HepG2 (cell line): ENCODE data around the gene MYADML2. TPM values are rescaled to one million over a fixed set of nuclear protein-coding genes. Genes with fewer than 3 reads are reported as not detected.

Experiments
- CHD4 ChIP-seq: fragments of 200-600 bp; sonication (generic); IDR thresholded peaks from 2 replicates; pipeline ENCODE4 v1.7.0; 2017; ENCODE audit warnings: mild to moderate bottlenecking, low read length, borderline replicate concordance
- ETV5 ChIP-seq: IDR thresholded peaks from 2 replicates; pipeline ENCODE4 v1.6.1; 2018; ENCODE audit warnings: missing biosample characterization, missing genetic modification reagents, inconsistent platforms, borderline replicate concordance
- GPBP1L1 ChIP-seq: sonication (generic); formaldehyde crosslinking; IDR thresholded peaks from 2 replicates; pipeline ENCODE4 v1.5.0; 2020; ENCODE audit warnings: mild to moderate bottlenecking, missing genetic modification reagents
- HNRNPH1 ChIP-seq: fragments of 200-400 bp; formaldehyde crosslinking; optimal IDR thresholded peaks from 2 replicates; pipeline ENCODE3; 2017; ENCODE audit warnings: mild to moderate bottlenecking, low read depth, low read length
- MAFK ChIP-seq, 2 experiments: IDR thresholded peaks in 1 of 2; conservative IDR thresholded peaks in 1 of 2; 2 replicates each; pipeline ENCODE4 v1.6.1; 2011; ENCODE audit warnings: improper control_type of control experiment in 2 of 2, low read length in 2 of 2
- MAZ ChIP-seq, 2 experiments: sonication (generic) in 1 of 2; formaldehyde crosslinking in 1 of 2; IDR thresholded peaks; 2 replicates each; pipeline versions ENCODE4 v1.5.0 to v1.6.1; 2012 to 2020; ENCODE audit warnings: low read depth in 2 of 2, mild to moderate bottlenecking in 2 of 2, borderline replicate concordance in 1 of 2, improper control_type of control experiment in 1 of 2, low read length in 1 of 2, missing genetic modification reagents in 1 of 2, moderate library complexity in 1 of 2
- MBNL3 ChIP-seq: fragments of 250-450 bp; sonication (Bioruptor Pico); conservative IDR thresholded peaks from 2 replicates; pipeline ENCODE4 v1.8.0; 2022; ENCODE audit warnings: mild to moderate bottlenecking, inconsistent platforms
- NKX3-1 ChIP-seq: sonication (generic); formaldehyde crosslinking; IDR thresholded peaks from 2 replicates; pipeline ENCODE4 v1.5.0; 2020; ENCODE audit warnings: missing genetic modification reagents
- TCF7L2 ChIP-seq: IDR thresholded peaks from 2 replicates; pipeline ENCODE4 v1.6.1; 2011; ENCODE audit warnings: mild to moderate bottlenecking, low read depth, low read length, moderate library complexity
- ZBTB1 ChIP-seq: sonication (generic); formaldehyde crosslinking; IDR thresholded peaks from 2 replicates; pipeline ENCODE4 v1.4.0; 2020; ENCODE audit warnings: missing genetic modification reagents, borderline replicate concordance
- ZHX1 ChIP-seq: sonication (generic); formaldehyde crosslinking; IDR thresholded peaks from 2 replicates; pipeline ENCODE4 v1.8.1; 2022; ENCODE audit warnings: low read depth, mild to moderate bottlenecking, missing genetic modification reagents
- ZNF275 ChIP-seq: sonication (generic); formaldehyde crosslinking; IDR thresholded peaks from 2 replicates; pipeline ENCODE4 v1.8.0; 2022; ENCODE audit warnings: missing genetic modification reagents, mild to moderate bottlenecking, inconsistent platforms, borderline replicate concordance
- ZNF430 ChIP-seq: sonication (generic); formaldehyde crosslinking; IDR thresholded peaks from 2 replicates; pipeline ENCODE4 v1.9.0; 2021; ENCODE audit warnings: mild to moderate bottlenecking, missing genetic modification reagents
- ZNF441 ChIP-seq: sonication (generic); formaldehyde crosslinking; IDR thresholded peaks from 2 replicates; pipeline ENCODE4 v1.7.0; 2021; ENCODE audit warnings: missing genetic modification reagents, borderline replicate concordance
- ZNF468 ChIP-seq: sonication (generic); formaldehyde crosslinking; IDR thresholded peaks from 2 replicates; pipeline ENCODE4 v1.8.0; 2022; ENCODE audit warnings: mild to moderate bottlenecking, moderate library complexity, missing genetic modification reagents
- ZNF580 ChIP-seq: IDR thresholded peaks from 2 replicates; pipeline ENCODE4 v1.6.1; 2016; ENCODE audit warnings: low read depth, borderline replicate concordance
- ZNF775 ChIP-seq: sonication (generic); formaldehyde crosslinking; IDR thresholded peaks from 2 replicates; pipeline ENCODE4 v1.4.0; 2020; ENCODE audit warnings: missing genetic modification reagents, mild to moderate bottlenecking, moderate library complexity, borderline replicate concordance
- ZNF790 ChIP-seq: sonication (generic); formaldehyde crosslinking; IDR thresholded peaks from 2 replicates; pipeline ENCODE4 v1.8.0; 2022; ENCODE audit warnings: missing genetic modification reagents, mild to moderate bottlenecking, borderline replicate concordance
- ZSCAN12 ChIP-seq: sonication (generic); formaldehyde crosslinking; IDR thresholded peaks from 2 replicates; pipeline ENCODE4 v1.9.0; 2021; ENCODE audit warnings: mild to moderate bottlenecking, missing genetic modification reagents
- ZSCAN5A ChIP-seq: sonication (generic); formaldehyde crosslinking; IDR thresholded peaks from 2 replicates; pipeline ENCODE4 v1.8.0; 2022; ENCODE audit warnings: mild to moderate bottlenecking, missing genetic modification reagents, borderline replicate concordance
- polyA plus RNA-seq, 8 experiments: library from polyadenylated mRNA; depleted of rRNA in 3 of 8; stranded (reverse) in 7 of 8; unstranded in 1 of 8; fragments of >200 nt; fragmentation: Illumina TruSeq in 4 of 8; extraction: Trizol in 4 of 8; gene quantifications; 2 replicates each; pipeline versions ENCODE4 v1.2.1 to v1.2.3, GENCODE V29; 2011 to 2016; ENCODE audit warnings: low read depth in 4 of 8, missing spikeins in 1 of 8, mixed read lengths in 1 of 8; ENCODE audit not compliant: insufficient read depth in 1 of 8
- total RNA-seq, 5 experiments: library from RNA; depleted of rRNA; stranded (reverse); fragments of >200 nt; fragmentation: Illumina TruSeq; extraction: Trizol; gene quantifications; 2 replicates each; pipeline ENCODE4 v1.2.3, GENCODE V29; 2016; ENCODE audit warnings: low read depth in 1 of 5

Gene MYADML2
- total and polyA plus RNA-seq, 2 of the 13 experiments (the other 11 are each of a cell fraction or from before 2014, with no cell fraction given) = not detected

GRCh38 chr17:81995463-81996231 lies 48.6 kb upstream of the MYADML2 start (continued):
- TF ChIP-seq MAZ (IDR thresholded peaks at IDR 0.05; ENCODE audit: borderline replicate concordance, low read depth, low read length) = 0 out of 2 replicates have a peak, but pooled peaks have one; percentile 14
- no peak; the same call in 1 of the 2 replicates for TF ChIP-seq MAZ (CRISPR knock-in tag; IDR thresholded peaks at IDR 0.05; ENCODE audit: low read depth)
- TF ChIP-seq ZNF430 (CRISPR knock-in tag) = peak; percentile 35; the same call in 1 of the 2 replicates
- TF ChIP-seq ZSCAN12 (CRISPR knock-in tag) = no peak
- TF ChIP-seq ZHX1 (CRISPR knock-in tag) = no peak; the same call in 1 of the 2 replicates
- 0 out of 2 replicates have a peak, but pooled peaks have one; percentile 18 for TF ChIP-seq CHD4
- TF ChIP-seq ZNF468 (CRISPR knock-in tag) = peak; percentile 36; the same call in 1 of the 2 replicates
- no peak; the same call in 1 of the 2 replicates for TF ChIP-seq ZNF775
- no peak for TF ChIP-seq ZNF790 (CRISPR knock-in tag)
- 0 out of 2 replicates have a peak, but pooled peaks have one; percentile 13 for TF ChIP-seq ZSCAN5A (CRISPR knock-in tag)
- peak; percentile 14 for TF ChIP-seq ETV5 (CRISPR knock-in tag)
- TF ChIP-seq ZBTB1 (CRISPR knock-in tag) = no peak; the same call in 1 of the 2 replicates
- no peak for TF ChIP-seq GPBP1L1 (CRISPR knock-in tag)
- peak; percentile 60 for TF ChIP-seq ZNF275 (CRISPR knock-in tag)
- no peak; the same call in 1 of the 2 replicates for TF ChIP-seq ZNF441 (CRISPR knock-in tag)
- TF ChIP-seq ZNF580 (CRISPR knock-in tag) = 0 out of 2 replicates have a peak, but pooled peaks have one; percentile 12
- TF ChIP-seq HNRNPH1 = peak; percentile 86
- TF ChIP-seq TCF7L2 = no peak
- no peak for TF ChIP-seq MAFK (conservative IDR thresholded peaks at IDR 0.05 in 1 of 2, IDR thresholded peaks at IDR 0.05 in 1 of 2; ENCODE audit: low read length in 2 of 2)
- TF ChIP-seq MBNL3 (CRISPR knock-in tag) = no peak
- TF ChIP-seq NKX3-1 (CRISPR knock-in tag) = 0 out of 2 replicates have a peak, but pooled peaks have one; percentile 3
